Large intestine (tissue), 12 donors: Measurements from ENCODE around the gene SYCP2. TPM values are rescaled to one million over a fixed set of nuclear protein-coding genes. Genes with fewer than 3 reads are reported as not detected.

Experiments used
- DNase-seq, 2 donors: peaks; one replicate each; pipeline versions ENCODE4 v3.0.0 to v3.0.0-alpha.2; 2013
- H3K27ac ChIP-seq: one replicate; pipeline ENCODE4 v1.5.1; 2013; ENCODE audit warnings: low read length
- H3K27me3 ChIP-seq: 2 replicates; pipeline ENCODE4 v1.6.1; 2013; ENCODE audit warnings: low read length; ENCODE audit not compliant: control insufficient read depth, insufficient read depth
- H3K36me3 ChIP-seq: 2 replicates; pipeline ENCODE4 v1.6.1; 2013; ENCODE audit warnings: low read length; ENCODE audit not compliant: control insufficient read depth, insufficient read depth
- H3K4me1 ChIP-seq: one replicate; pipeline ENCODE4 v1.6.1; 2013; ENCODE audit warnings: low read length; ENCODE audit not compliant: control insufficient read depth, insufficient read depth
- H3K4me3 ChIP-seq: one replicate; pipeline ENCODE4 v1.5.1; 2013; ENCODE audit warnings: low read length
- H3K9me3 ChIP-seq: one replicate; pipeline ENCODE4 v1.6.1; 2013; ENCODE audit warnings: mild to moderate bottlenecking, low read depth, low read length, moderate library complexity; ENCODE audit not compliant: control insufficient read depth
- WGBS: methylation state at CpG from one replicate; pipeline ENCODE4 v1.1.5; 2013; ENCODE audit warnings: low lambda C conversion rate; ENCODE audit not compliant: insufficient coverage; 5-methylcytosine and 5-hydroxymethylcytosine counted together
- long read RNA-seq, 11 donors: transcript quantifications; one replicate each; lab custom pipeline, GENCODE V29; 2026
- polyA plus RNA-seq: library from polyadenylated mRNA; unstranded; fragments of 120-200 nt; gene quantifications from one replicate; pipeline ENCODE4 v1.2.1, GENCODE V29; 2013

Gene SYCP2, protein sequence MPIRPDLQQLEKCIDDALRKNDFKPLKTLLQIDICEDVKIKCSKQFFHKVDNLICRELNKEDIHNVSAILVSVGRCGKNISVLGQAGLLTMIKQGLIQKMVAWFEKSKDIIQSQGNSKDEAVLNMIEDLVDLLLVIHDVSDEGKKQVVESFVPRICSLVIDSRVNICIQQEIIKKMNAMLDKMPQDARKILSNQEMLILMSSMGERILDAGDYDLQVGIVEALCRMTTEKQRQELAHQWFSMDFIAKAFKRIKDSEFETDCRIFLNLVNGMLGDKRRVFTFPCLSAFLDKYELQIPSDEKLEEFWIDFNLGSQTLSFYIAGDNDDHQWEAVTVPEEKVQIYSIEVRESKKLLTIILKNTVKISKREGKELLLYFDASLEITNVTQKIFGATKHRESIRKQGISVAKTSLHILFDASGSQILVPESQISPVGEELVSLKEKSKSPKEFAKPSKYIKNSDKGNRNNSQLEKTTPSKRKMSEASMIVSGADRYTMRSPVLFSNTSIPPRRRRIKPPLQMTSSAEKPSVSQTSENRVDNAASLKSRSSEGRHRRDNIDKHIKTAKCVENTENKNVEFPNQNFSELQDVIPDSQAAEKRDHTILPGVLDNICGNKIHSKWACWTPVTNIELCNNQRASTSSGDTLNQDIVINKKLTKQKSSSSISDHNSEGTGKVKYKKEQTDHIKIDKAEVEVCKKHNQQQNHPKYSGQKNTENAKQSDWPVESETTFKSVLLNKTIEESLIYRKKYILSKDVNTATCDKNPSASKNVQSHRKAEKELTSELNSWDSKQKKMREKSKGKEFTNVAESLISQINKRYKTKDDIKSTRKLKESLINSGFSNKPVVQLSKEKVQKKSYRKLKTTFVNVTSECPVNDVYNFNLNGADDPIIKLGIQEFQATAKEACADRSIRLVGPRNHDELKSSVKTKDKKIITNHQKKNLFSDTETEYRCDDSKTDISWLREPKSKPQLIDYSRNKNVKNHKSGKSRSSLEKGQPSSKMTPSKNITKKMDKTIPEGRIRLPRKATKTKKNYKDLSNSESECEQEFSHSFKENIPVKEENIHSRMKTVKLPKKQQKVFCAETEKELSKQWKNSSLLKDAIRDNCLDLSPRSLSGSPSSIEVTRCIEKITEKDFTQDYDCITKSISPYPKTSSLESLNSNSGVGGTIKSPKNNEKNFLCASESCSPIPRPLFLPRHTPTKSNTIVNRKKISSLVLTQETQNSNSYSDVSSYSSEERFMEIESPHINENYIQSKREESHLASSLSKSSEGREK (N-terminal part only)
- 4.2 TPM for polyA plus RNA-seq
- long read RNA-seq, donor 1 = 0 reads
- long read RNA-seq, donor 2 = 0 reads
- long read RNA-seq, donor 3 = 0 reads
- long read RNA-seq, donor 4 = 0 reads
- long read RNA-seq, donor 5 = 0 reads
- long read RNA-seq, donor 6 = 0 reads
- long read RNA-seq, donor 7 = 0 reads
- long read RNA-seq, donor 8 = 0 reads
- long read RNA-seq, donor 9 = 0 reads
- long read RNA-seq, donor 10 = 0 reads
- long read RNA-seq, donor 11, partial matches to known transcripts = 7 of 7 reads
- long read RNA-seq, donor 11, other reads (novel, unspliced or antisense) = 0 of 7 reads

DNA sequence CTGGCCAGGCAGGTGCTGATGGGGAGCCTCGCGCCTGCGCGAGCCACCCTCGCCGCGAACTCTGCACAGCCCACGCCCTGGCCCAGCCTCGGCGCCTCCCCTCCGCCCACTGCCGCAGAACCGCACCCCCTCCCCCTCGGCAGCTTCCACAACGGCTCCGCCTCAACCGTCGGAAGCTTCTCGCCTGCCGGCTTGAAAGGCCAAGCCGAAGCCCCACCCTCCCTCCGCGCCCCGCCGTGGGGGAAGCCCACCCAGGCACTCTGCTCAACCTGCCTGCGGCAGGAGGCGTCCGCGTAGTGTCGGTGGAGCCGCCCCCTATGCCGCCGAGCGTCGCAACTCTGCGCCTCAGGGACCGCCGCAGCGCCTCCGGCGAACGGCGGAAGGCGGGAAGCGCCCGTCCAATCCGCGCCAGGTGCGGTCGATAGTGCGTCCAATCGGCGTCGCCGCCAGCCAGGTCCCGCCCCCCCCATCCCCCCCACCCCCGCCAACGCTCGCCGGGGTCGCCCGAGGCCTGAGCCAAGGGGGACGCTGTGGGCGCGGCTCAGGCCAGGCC is at the start of gene SYCP2:
SYCP2 (minus strand) TSS at position 342 of the 553 bp plus-strand sequence. CDS start 11,224 bp downstream, outside the sequence.
- Histone ChIP-seq H3K4me1 (peaks cover 6% of the 10 kb centered on the region), H3K36me3 (no peaks in the 10 kb centered on the region), H3K9me3 (peaks cover 8% of the 10 kb centered on the region), H3K27me3 (no peaks in the 10 kb centered on the region), H3K27ac (no peak within 1 kb of the TSS), H3K4me3 (peak within 1 kb of the TSS; percentile 61)
- no CpG with 5 or more reads among the region's 65 CpGs for WGBS
- peak in 1 of 2 donors; percentile 40 for DNase-seq

DNA sequence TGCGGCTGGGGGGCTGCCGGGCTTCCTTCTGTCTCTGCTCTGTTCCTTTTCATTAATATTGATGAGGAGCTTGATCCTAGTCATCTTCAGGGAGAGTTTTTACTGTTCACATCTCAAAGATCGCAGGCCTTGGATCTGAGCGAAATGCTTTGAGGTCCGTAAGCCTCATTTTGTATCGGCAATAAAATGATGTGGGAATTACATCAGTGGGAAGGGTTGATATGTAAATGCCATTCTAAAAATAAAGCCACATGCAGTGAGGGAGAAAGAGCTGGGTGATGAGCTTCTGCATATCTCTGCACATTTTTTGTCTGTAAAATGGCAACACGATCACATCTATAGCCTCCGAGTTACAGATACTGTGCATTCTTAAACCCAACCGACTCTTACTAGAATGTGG is 49.6 kb upstream of the SYCP2 start:
- no peaks in the 10 kb centered on the region for H3K36me3 ChIP-seq
- H3K9me3 ChIP-seq = no peaks in the 10 kb centered on the region
- H3K4me1 ChIP-seq = no peaks in the 10 kb centered on the region
- no peak overlapping the region for H3K4me3 ChIP-seq
- H3K27me3 ChIP-seq = no peaks in the 10 kb centered on the region
- 88% methylated on average over 4 of the region's 9 CpGs for WGBS
- DNase-seq = no peak
- H3K27ac ChIP-seq = no peak overlapping the region

DNA sequence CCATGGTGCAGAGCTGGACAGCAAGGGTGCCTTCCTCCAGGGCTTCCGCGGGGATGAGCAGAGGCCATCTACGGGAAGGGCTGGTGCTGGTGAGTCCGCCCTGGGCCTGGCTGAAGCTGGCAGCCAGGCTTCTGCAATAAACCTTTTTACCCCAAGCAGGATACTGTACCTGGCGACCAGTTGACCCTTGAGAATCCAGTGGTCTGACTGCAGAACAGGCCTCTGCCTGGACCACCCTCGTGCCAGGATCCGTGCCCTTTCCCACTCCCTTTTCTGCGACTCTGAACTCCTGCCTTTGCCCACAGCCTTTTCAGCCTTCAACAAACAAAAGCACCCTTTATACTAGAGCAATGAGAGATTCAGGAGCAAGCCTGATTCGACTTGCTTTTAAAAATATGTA is 43.6 kb upstream of the SYCP2 start:
- no peak for DNase-seq
- no peaks in the 10 kb centered on the region for H3K27me3 ChIP-seq
- no CpG with 5 or more reads among the region's 9 CpGs for WGBS

DNA sequence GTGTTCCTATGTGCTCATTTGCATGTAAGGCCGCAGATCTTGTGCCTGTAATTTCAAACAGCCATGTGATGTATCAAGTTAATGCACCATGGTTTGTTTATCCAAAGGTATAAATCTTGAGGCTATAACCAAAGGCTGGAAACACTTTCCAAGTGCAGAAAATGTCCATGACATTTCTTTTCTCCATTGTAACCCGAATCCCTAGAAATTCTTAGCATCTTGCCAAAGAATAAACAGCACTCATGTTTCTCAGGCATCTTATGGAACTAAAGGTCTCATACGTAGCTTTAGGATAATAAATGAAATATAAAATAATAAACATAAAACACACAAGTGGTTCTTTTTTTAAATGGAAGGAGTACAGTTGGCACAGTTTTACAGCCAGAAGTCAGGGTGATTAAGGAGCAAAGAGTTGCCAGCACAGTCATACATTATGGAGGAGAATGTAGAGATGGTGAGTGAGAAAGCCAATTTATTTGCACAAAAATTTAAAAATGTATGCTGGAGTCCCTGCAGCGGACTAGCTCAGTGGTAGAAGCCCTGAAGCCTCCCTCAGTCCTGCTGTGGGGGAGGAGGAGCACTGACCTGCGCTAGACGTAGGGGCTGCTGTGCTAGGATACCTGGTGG is 42.8 kb upstream of the SYCP2 start:
- Histone ChIP-seq H3K27ac (no peak overlapping the region), H3K36me3 (no peaks in the 10 kb centered on the region), H3K4me3 (no peak overlapping the region), H3K27me3 (no peaks in the 10 kb centered on the region), H3K4me1 (no peaks in the 10 kb centered on the region), H3K9me3 (no peaks in the 10 kb centered on the region)
- DNase-seq = no peak
- WGBS = 75% methylated on average over 2 of the region's 6 CpGs

More for the DNA sequence above, 43.6 kb upstream of the SYCP2 start:
- no peaks in the 10 kb centered on the region for H3K4me1 ChIP-seq
- H3K36me3 ChIP-seq = no peaks in the 10 kb centered on the region
- H3K9me3 ChIP-seq = no peaks in the 10 kb centered on the region
- no peak overlapping the region for H3K4me3 ChIP-seq
- no peak overlapping the region for H3K27ac ChIP-seq

DNA sequence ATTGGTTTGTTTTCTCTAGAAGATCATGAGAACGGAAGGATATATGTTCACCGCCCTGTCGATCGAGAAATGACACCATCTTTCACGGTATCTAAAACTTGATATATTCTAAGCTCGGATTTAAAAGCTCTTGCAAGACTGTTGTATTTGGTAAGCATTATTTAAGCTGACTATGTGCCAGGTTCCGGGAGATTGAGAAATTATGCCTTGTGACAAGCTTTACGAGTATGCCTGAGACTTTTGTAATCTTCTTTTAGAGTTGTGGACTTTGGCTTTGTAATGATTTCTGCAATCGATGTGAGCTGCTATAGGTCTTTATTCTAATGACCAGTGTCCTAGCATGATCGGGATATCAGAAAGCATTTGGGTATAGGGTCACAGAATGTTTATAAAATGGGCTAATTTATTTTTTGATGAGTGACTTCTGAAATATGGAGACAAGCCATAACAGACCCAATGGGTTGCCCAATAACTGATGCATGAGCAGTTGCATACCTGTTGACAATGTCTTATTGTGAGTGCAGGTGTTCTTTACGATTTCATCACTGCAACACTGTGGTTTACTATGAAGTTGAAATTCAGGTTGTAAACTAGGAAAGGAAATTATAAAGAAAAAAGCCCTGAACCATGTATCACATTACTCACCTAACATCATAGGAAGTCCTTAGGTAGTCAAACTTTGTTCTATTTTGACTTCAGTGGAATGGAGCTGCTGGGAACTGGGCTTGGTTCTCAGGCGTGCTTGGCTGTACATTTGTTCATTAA is 38.8 kb upstream of the SYCP2 start:
- Histone ChIP-seq H3K4me1 (no peaks in the 10 kb centered on the region), H3K36me3 (no peaks in the 10 kb centered on the region), H3K4me3 (no peak overlapping the region), H3K9me3 (no peaks in the 10 kb centered on the region), H3K27me3 (no peaks in the 10 kb centered on the region), H3K27ac (no peak overlapping the region)
- peak; percentile 46 to 69 for DNase-seq
- WGBS = 91% methylated on average over 6 of the region's 12 CpGs

DNA sequence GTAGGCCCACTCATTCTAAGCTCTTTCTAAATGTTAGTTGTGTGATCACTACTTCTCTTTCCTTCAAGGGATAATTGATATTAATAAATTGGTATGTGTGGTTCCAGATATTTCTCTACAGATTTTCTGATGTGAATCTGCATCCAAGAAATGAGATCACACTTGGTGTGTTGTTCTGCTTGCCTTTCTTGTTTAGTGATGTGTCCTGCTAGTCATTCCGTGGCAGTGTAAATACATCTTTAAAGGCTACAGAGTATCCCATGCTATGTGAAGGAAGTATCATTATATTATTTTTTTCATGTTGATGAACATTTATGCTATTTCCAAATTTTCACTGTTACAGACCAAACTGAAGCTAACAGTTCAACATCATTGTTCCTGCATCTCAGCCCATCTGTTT is 38.0 kb upstream of the SYCP2 start:
- WGBS = no CpG with 5 or more reads among the region's 1 CpG
- no peak for DNase-seq
- Histone ChIP-seq H3K27ac (no peak overlapping the region), H3K36me3 (no peaks in the 10 kb centered on the region), H3K4me1 (no peaks in the 10 kb centered on the region), H3K9me3 (no peaks in the 10 kb centered on the region), H3K4me3 (no peak overlapping the region), H3K27me3 (no peaks in the 10 kb centered on the region)

DNA sequence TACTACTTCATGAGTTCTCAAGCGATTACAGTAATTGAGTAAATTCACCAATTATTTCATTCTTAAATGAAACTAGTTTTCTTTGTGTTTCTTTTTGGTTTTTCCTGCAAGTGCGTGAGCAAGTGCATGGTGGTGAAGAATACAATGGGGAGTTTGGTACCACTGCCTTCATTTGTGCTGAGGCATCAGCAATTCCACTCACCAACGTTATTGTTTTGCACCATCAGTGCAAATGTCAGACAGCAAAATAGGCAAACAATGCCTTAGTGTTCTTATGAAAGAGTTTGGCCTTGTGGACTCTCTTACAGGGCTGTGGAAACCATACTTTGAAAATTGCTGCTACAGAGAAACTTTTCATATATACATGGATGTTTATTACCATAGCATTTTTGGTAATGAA is 33.0 kb upstream of the SYCP2 start:
- H3K4me1 ChIP-seq = no peaks in the 10 kb centered on the region
- DNase-seq = no peak
- no peak overlapping the region for H3K4me3 ChIP-seq
- H3K27me3 ChIP-seq = no peaks in the 10 kb centered on the region
- 94% methylated on average over 2 of the region's 3 CpGs for WGBS
- no peaks in the 10 kb centered on the region for H3K9me3 ChIP-seq
- H3K27ac ChIP-seq = no peak overlapping the region
- H3K36me3 ChIP-seq = no peaks in the 10 kb centered on the region

DNA sequence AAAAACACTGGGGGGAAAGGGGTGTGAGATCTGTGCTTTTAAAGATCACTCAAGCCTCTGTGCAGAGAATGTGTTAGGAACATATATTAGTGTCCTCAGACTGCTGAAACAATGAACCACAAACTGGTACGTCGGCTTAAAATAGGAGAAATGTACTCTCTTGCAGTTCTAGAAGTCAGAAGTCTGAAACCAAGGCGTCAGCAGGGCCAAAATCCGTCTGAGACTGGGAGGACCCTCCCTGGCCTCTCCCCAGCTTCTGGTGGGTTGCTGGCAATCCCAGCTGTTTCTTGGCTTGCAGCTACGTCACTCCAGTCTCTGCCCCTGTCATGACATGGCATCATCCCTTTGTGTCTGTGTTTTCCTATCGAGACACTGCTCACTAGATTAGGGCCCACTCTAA is 28.7 kb upstream of the SYCP2 start:
- Histone ChIP-seq H3K27ac (no peak overlapping the region), H3K27me3 (no peaks in the 10 kb centered on the region), H3K9me3 (no peaks in the 10 kb centered on the region), H3K4me1 (no peaks in the 10 kb centered on the region), H3K4me3 (no peak overlapping the region), H3K36me3 (no peaks in the 10 kb centered on the region)
- WGBS = no CpG with 5 or more reads among the region's 6 CpGs
- DNase-seq = no peak

DNA sequence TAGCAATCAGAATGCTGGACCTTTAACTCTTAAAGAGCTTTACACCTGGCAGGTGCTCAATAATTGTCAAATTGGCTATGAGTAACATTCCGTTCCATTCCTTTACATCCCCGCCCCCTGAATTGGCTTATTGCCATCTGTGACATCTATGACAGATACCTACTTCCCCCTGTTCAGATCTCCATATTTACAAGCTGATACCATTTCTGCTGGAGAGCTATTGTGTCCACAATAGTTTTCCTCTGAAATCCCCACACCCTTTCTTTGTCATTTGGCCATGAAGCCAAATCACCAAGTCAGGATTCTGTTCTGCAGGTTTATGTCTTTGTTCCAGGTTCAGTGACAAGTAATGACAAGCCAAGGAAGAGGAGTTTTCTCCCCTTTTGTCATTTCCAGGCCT is 28.0 kb upstream of the SYCP2 start:
- H3K4me1 ChIP-seq = no peaks in the 10 kb centered on the region
- no peak overlapping the region for H3K27ac ChIP-seq
- H3K27me3 ChIP-seq = no peaks in the 10 kb centered on the region
- DNase-seq = no peak
- H3K4me3 ChIP-seq = no peak overlapping the region
- 38% methylated on average over 2 of the region's 2 CpGs for WGBS
- no peaks in the 10 kb centered on the region for H3K36me3 ChIP-seq
- no peaks in the 10 kb centered on the region for H3K9me3 ChIP-seq
